ENCODE measurements around the gene OR4E1.

The OR4E1 gene

DNA sequence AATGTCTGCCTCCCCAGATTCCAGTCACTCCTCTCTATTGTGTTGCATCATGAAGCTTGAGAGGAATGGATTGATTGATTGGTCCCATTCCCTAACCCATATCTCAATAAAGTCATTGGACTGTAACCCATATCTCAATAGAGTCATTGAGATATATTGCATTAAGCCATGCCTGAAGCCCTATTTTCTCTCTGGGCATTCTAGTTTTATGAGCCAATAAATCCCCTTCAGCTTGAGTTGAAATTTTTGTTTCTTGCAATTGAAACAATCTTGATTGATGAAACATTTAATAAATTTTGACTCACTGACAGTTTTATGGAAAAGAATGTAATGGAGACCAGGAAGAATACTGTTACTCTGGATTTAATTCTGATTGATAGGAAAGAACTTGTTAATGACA is 20.8 kb upstream of the OR4E1 start:
- Histone ChIP-seq H3K27me3 (ENCODE audit: control insufficient read depth, insufficient read depth, low read length) (no peaks in the 10 kb centered on the region), H3K4me3 (ENCODE audit: low read depth, low read length) (no peak overlapping the region), H3K9me3 (ENCODE audit: control insufficient read depth, insufficient read depth, low read length) (no peaks in the 10 kb centered on the region), H3K4me1 (ENCODE audit: control insufficient read depth, insufficient read depth, low read length) (no peaks in the 10 kb centered on the region), H3K36me3 (ENCODE audit: control insufficient read depth, insufficient read depth, low read length) (no peaks in the 10 kb centered on the region), H3K9ac (ENCODE audit: low read depth, low read length) (no peak overlapping the region)

DNA sequence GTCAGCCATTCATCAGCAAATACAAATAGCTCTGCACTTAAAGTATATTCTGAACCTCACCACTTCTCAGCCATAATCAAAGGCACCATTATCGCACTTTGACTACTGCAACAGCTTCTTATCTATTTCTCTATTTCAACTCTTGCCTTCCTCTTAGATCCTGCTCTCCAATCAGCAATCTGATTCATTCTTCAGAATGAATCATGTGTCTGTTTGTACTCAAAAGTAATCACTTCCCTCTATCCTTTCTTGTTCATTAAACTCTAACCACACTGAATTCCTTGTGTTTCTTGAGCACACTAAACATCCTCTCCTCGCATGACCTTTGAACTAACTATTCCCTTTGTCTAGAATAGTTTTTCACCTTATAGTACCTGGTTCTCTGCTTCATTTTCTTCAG is 12.8 kb upstream of the OR4E1 start:
- Histone ChIP-seq H3K4me1 (ENCODE audit: control insufficient read depth, insufficient read depth, low read length) (no peaks in the 10 kb centered on the region), H3K27me3 (ENCODE audit: control insufficient read depth, insufficient read depth, low read length) (no peaks in the 10 kb centered on the region), H3K9me3 (ENCODE audit: control insufficient read depth, insufficient read depth, low read length) (no peaks in the 10 kb centered on the region), H3K36me3 (ENCODE audit: control insufficient read depth, insufficient read depth, low read length) (no peaks in the 10 kb centered on the region), H3K9ac (ENCODE audit: low read depth, low read length) (no peak overlapping the region), H3K4me3 (ENCODE audit: low read depth, low read length) (no peak overlapping the region)

DNA sequence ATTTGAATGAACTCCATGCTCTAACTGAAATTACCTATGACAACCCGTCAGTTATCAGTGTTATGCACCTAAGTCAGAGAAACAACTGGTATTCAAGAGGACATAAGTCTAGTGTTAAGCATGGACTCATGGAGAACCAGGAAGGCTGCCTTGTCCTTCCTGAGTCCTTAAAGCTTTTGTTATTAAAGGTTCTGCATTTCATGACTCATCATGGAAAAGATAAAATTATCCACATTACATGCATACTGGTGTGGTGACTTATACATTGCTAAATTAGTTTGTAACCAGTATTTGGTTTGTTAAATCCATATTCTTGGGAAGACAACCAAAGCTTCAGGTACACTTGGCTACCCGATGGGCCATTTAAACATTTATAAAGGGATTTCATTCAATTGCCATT is 6.5 kb upstream of the OR4E1 start:
- Histone ChIP-seq H3K4me3 (ENCODE audit: low read depth, low read length) (no peak overlapping the region), H3K9ac (ENCODE audit: low read depth, low read length) (no peak overlapping the region), H3K27me3 (ENCODE audit: control insufficient read depth, insufficient read depth, low read length) (no peaks in the 10 kb centered on the region), H3K36me3 (ENCODE audit: control insufficient read depth, insufficient read depth, low read length) (no peaks in the 10 kb centered on the region), H3K4me1 (ENCODE audit: control insufficient read depth, insufficient read depth, low read length) (no peaks in the 10 kb centered on the region), H3K9me3 (ENCODE audit: control insufficient read depth, insufficient read depth, low read length) (no peaks in the 10 kb centered on the region)

DNA sequence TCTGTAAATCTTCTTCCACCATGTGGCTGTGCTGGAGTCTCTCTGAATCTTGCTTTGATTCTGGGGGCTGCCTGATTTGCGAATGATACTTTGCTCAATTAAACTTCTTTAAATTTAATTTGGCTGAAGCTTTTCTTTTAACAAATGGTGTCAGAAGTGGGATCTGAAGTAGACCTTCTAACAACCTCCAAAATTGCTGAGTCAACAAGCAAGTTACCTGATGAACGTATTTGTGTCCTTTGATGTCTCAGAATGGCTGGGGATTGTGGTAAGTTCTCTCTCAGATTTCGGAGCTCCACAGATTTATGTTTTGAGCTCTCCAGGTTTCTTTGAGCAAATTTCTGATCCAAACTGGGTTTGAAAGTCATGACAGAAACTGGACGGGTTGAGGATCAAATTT is 1.9 kb upstream of the OR4E1 start:
- Histone ChIP-seq H3K4me1 (ENCODE audit: control insufficient read depth, insufficient read depth, low read length) (no peaks in the 10 kb centered on the region), H3K4me3 (ENCODE audit: low read depth, low read length) (no peak overlapping the region), H3K9me3 (ENCODE audit: control insufficient read depth, insufficient read depth, low read length) (no peaks in the 10 kb centered on the region), H3K9ac (ENCODE audit: low read depth, low read length) (no peak overlapping the region), H3K27me3 (ENCODE audit: control insufficient read depth, insufficient read depth, low read length) (no peaks in the 10 kb centered on the region), H3K36me3 (ENCODE audit: control insufficient read depth, insufficient read depth, low read length) (no peaks in the 10 kb centered on the region)

DNA sequence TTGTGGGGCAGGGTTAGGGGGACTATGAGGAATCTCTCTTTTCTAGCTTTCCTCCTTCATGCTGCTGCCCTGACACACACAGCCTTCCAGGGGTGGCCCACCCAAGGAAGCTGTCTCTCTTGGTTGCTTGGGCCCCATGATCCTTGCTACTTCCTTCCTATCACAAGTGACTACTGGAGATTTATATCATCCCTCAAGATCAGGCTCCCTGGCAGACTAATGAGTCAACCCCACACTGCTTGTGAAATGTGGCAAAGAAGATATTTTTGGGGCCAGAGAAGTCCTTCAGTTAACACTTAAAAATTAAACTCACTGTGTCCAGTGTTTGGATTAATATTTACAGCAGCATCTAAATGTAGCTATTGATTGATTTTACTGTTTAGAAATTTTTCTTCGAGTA is 1.5 kb downstream of the OR4E1 start:
- H3K36me3 ChIP-seq (ENCODE audit: control insufficient read depth, insufficient read depth, low read length): no peaks in the 10 kb centered on the region
- no peaks in the 10 kb centered on the region for H3K9me3 ChIP-seq (ENCODE audit: control insufficient read depth, insufficient read depth, low read length)
- H3K9ac ChIP-seq (ENCODE audit: low read depth, low read length): no peak overlapping the region
- no peaks in the 10 kb centered on the region for H3K27me3 ChIP-seq (ENCODE audit: control insufficient read depth, insufficient read depth, low read length)
- no peaks in the 10 kb centered on the region for H3K4me1 ChIP-seq (ENCODE audit: control insufficient read depth, insufficient read depth, low read length)
- H3K4me3 ChIP-seq (ENCODE audit: low read depth, low read length): no peak overlapping the region

DNA sequence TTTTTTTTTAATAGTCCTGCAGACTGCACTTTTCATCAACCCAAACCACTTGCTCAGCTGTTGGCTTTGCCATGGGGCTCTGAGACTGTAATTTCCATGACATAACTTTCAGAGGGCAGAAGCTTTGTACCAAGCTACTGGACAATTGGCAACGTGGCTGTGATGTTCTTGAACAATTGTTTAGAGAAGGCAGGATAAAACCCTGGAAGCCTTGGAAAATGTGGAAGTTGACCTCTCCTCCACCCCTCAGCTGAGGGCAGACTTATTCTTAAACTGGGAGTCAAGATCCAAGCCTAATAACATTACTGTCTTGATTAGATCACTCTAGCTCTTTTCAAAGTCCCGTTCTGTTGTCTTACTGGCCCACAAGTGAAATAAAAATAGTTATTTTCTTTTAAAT is 2.2 kb downstream of the OR4E1 start:
- H3K27me3 ChIP-seq (ENCODE audit: control insufficient read depth, insufficient read depth, low read length): no peaks in the 10 kb centered on the region
- no peaks in the 10 kb centered on the region for H3K4me1 ChIP-seq (ENCODE audit: control insufficient read depth, insufficient read depth, low read length)

DNA sequence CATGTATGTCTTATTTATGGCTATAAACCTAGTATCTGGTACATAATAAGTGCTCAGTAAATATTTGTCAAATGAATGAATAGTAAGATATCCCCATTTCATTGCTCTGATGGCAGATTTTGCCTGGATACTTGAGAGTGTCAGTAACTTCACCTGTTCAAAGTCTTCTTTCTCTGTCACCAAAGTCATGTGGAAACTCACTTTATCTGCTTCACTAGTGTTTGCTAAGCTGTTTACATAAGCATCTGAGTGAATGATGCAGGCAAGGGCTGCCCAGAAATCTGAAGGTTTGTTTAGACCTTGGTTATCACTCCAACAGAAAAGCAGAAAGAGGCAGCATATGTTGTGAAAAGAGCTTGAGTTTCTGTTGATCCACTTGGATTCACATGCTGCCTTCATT is 4.3 kb downstream of the OR4E1 start:
- H3K9me3 ChIP-seq (ENCODE audit: control insufficient read depth, insufficient read depth, low read length): no peaks in the 10 kb centered on the region

More for the DNA sequence above, 2.2 kb downstream of the OR4E1 start:
- Histone ChIP-seq H3K36me3 (ENCODE audit: control insufficient read depth, insufficient read depth, low read length) (no peaks in the 10 kb centered on the region), H3K9me3 (ENCODE audit: control insufficient read depth, insufficient read depth, low read length) (no peaks in the 10 kb centered on the region), H3K9ac (ENCODE audit: low read depth, low read length) (no peak overlapping the region), H3K4me3 (ENCODE audit: low read depth, low read length) (no peak overlapping the region)

DNA sequence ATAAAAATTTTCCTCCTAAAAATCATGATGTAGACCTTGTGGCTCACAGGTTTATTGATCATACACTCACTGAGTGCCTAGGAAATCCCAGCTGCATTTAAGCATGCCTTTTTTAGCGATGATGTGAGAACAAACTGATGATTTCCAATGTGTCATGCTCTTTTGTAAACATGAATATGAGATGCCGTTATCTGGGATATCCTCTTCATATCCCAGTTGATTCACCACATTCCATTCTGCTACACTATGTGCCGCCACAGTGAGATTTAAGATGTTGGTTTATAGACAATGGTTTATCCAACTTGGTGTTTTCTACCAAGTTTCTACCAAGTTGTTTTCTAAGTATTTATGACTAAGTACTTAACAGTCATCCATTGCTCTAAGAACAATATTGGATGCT is 5.2 kb downstream of the OR4E1 start:
- Histone ChIP-seq H3K4me3 (ENCODE audit: low read depth, low read length) (no peak overlapping the region), H3K4me1 (ENCODE audit: control insufficient read depth, insufficient read depth, low read length) (no peaks in the 10 kb centered on the region), H3K36me3 (ENCODE audit: control insufficient read depth, insufficient read depth, low read length) (no peaks in the 10 kb centered on the region), H3K9me3 (ENCODE audit: control insufficient read depth, insufficient read depth, low read length) (no peaks in the 10 kb centered on the region), H3K9ac (ENCODE audit: low read depth, low read length) (no peak overlapping the region), H3K27me3 (ENCODE audit: control insufficient read depth, insufficient read depth, low read length) (no peaks in the 10 kb centered on the region)

More for the DNA sequence above, 4.3 kb downstream of the OR4E1 start:
- Histone ChIP-seq H3K4me1 (ENCODE audit: control insufficient read depth, insufficient read depth, low read length) (no peaks in the 10 kb centered on the region), H3K4me3 (ENCODE audit: low read depth, low read length) (no peak overlapping the region), H3K27me3 (ENCODE audit: control insufficient read depth, insufficient read depth, low read length) (no peaks in the 10 kb centered on the region), H3K9ac (ENCODE audit: low read depth, low read length) (no peak overlapping the region), H3K36me3 (ENCODE audit: control insufficient read depth, insufficient read depth, low read length) (no peaks in the 10 kb centered on the region)

DNA sequence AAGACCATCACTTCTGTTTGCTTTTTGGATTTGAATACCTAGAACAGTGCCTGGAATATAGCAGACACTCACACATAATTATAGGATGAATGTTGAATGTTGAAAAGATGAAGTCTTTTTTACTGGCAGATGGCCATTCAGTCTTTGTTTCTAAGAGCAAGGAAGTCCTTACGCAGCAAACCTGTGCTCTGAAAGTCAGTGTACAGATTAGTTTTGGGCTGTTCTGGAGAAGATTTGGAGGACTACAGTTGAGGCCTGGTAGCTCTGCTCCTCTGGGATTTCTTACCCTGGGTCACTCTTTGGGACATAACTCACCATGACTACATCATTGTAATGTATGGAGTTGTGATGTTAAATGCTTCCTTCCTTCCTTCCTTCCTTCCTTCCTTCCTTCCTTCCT is 16.6 kb downstream of the OR4E1 start:
- H3K4me1 ChIP-seq (ENCODE audit: control insufficient read depth, insufficient read depth, low read length): peaks cover 4% of the 10 kb centered on the region
- no peak overlapping the region for H3K4me3 ChIP-seq (ENCODE audit: low read depth, low read length)
- H3K27me3 ChIP-seq (ENCODE audit: control insufficient read depth, insufficient read depth, low read length): no peaks in the 10 kb centered on the region

DNA sequence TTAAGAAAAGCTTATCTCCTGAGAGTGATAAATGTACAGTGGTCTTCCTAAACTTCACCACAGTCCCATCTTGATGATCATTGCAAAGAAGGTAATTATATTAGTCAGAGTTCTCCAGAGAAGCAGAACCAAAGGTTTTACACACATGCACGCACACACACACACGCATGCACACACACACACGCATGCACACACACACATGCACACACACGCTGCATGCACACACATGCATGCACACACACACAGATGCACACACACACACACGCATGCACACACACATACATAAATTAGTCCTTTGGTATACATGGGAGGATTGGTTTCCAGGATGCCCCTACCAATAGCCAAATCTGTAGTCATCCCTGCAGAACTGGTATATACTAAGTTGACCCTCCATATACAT is 19.4 kb downstream of the OR4E1 start:
- Histone ChIP-seq H3K4me3 (ENCODE audit: low read depth, low read length) (no peak overlapping the region), H3K36me3 (ENCODE audit: control insufficient read depth, insufficient read depth, low read length) (no peaks in the 10 kb centered on the region), H3K9me3 (ENCODE audit: control insufficient read depth, insufficient read depth, low read length) (no peaks in the 10 kb centered on the region), H3K27me3 (ENCODE audit: control insufficient read depth, insufficient read depth, low read length) (no peaks in the 10 kb centered on the region), H3K4me1 (ENCODE audit: control insufficient read depth, insufficient read depth, low read length) (peaks cover 4% of the 10 kb centered on the region), H3K9ac (ENCODE audit: low read depth, low read length) (no peak overlapping the region)

More for the DNA sequence above, 16.6 kb downstream of the OR4E1 start:
- Histone ChIP-seq H3K9me3 (ENCODE audit: control insufficient read depth, insufficient read depth, low read length) (no peaks in the 10 kb centered on the region), H3K9ac (ENCODE audit: low read depth, low read length) (no peak overlapping the region), H3K36me3 (ENCODE audit: control insufficient read depth, insufficient read depth, low read length) (no peaks in the 10 kb centered on the region)

DNA sequence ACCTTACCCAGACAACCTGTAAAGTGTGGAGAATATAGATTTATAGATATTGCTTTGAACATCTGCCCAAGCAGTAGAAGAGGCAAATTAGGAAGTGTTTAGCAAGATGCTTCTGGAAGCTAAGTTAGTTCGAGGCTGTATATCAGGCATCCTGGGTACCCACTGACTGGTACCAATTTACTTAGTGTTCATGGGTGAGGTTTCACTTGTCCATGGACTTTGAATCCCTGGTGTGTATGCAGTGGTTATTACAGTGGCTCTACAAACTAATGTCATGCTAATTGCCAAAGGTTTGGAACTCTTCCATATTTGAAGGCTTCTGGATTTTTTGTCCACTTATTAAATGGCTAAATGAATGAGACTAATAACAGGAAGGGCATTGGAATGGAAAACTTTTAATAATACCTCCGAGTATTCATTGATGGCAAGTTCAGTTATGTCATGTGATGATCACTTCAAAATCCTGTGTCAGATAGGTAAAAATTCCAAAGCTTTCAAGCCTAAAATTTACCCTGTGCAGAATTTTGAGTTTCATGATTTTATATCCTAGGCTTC is 20.2 kb downstream of the OR4E1 start, which contains the start of gene OR4E2:
OR4E2 (plus strand) TSS at position 505 of the 555 bp plus-strand sequence. CDS start 11,248 bp downstream, outside the sequence.
- no peak within 1 kb of the TSS for H3K4me3 ChIP-seq (ENCODE audit: low read depth, low read length)
- no peaks in the 10 kb centered on the region for H3K27me3 ChIP-seq (ENCODE audit: control insufficient read depth, insufficient read depth, low read length)
- peaks cover 4% of the 10 kb centered on the region for H3K4me1 ChIP-seq (ENCODE audit: control insufficient read depth, insufficient read depth, low read length)
- no peaks in the 10 kb centered on the region for H3K9me3 ChIP-seq (ENCODE audit: control insufficient read depth, insufficient read depth, low read length)
- no peaks in the 10 kb centered on the region for H3K36me3 ChIP-seq (ENCODE audit: control insufficient read depth, insufficient read depth, low read length)
- H3K9ac ChIP-seq (ENCODE audit: low read depth, low read length): no peak within 1 kb of the TSS

DNA sequence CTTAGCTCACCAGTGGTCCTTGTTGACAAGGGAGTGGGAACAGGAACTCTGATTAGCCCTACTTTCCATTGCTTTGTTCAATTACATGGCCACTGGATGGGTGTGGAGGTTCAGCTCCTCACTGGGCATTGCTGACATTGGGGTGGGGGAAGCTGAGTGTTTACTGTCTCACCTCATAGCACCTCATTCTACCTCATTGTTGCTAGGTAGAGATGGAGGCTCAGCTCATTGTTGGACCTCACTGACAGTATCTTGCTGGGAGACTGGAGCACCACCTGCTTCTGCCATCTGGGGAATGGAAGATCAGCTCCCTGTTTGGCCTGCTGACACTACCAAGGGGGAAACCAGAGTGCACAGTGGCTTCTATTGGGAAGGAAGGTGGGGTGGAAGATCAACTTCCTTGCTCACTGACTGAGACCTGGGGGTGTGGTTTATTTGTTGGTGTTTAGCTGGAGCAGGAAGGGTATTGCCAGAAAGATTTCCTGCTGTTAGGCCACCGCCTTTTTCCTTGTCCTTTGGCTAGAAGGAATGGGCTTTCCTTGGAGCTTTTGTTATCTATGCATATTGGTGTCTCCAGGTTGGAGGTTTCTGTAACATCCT is 21.3 kb downstream of the OR4E1 start:
- no peak overlapping the region for H3K4me3 ChIP-seq (ENCODE audit: low read depth, low read length)
- peaks cover 4% of the 10 kb centered on the region for H3K4me1 ChIP-seq (ENCODE audit: control insufficient read depth, insufficient read depth, low read length)
- no peak overlapping the region for H3K9ac ChIP-seq (ENCODE audit: low read depth, low read length)

More for the DNA sequence above, 21.3 kb downstream of the OR4E1 start:
- Histone ChIP-seq H3K27me3 (ENCODE audit: control insufficient read depth, insufficient read depth, low read length) (no peaks in the 10 kb centered on the region), H3K36me3 (ENCODE audit: control insufficient read depth, insufficient read depth, low read length) (no peaks in the 10 kb centered on the region), H3K9me3 (ENCODE audit: control insufficient read depth, insufficient read depth, low read length) (no peaks in the 10 kb centered on the region)

Measured in iPS-15b (cell line).